ENCODE results near the gene TTC12.
A peak's percentile ranks its signal among the peaks of the same experiment; 100 is the strongest.

The TTC12 gene

DNA sequence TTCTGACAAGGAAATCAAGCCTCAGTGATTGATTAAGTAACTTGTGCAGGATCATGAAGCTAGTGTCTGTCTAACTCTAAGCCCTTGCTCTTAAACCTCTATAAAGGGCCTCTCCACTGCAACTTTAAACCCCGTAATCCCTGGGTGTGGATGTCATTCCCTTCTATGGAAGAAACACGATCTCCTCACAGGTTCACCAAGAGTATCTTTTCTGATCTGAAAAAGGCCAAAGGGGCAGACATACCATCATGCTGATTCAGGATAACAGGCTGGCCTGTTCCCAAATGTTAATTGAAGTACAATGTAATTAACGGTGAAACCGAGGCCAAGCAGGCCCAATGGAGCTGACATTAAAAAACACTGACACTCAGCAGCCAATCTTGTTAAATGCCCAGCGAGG lies 17.1 kb downstream of the TTC12 start:
- DNase-seq = no peak

DNA sequence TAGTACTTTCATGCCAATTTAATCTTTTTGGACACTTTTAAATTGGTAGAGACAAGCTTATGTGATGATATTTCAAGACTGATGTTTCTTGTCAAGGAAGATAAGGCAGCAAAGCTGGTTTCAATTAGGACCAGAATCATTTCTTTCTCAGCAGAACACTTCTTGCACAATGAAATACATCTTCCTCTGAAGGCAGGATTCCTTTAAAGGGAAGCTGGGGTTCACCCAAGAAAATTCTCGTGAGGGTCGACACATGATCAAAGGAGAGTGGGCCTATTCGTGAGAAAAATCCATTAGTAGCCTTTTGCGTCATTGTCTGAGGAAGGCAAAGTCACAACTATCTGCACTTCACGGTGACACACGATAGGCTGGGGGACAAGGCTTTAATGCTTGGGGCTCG lies 17.6 kb downstream of the TTC12 start:
- no peak for DNase-seq

DNA sequence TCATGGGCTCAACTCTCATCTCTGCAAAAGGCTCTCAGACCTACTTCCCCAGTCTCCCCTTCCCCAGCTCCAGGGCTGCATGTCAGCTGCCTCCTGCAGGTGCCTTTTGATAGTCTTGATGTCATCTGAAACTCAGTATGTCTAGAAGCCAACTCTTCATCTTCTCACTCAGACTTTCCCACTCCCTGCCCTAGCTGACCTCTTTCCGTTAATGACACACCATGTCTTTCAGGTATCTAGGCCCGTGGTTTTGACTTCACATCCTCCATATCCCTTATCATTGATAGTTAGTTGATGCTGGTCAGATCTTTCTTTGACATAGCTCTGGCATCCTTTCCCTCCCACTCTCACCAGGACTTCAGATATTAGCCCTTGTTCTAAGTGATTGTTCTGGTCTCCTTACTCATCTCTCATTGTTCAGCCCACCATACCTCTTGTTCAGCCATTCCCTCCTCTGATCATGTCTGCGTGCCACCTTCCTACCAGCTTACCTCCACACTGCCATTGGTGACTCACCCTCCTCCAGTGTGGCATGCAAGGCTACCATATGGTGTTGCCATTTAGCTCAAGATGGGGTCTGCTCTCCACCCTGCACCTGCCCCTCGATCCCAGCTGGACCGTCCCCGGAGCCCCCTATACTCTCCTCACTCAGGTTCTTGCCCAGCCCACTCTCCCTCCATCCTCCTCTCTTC lies 18.4 kb downstream of the TTC12 start:
- DNase-seq = no peak

DNA sequence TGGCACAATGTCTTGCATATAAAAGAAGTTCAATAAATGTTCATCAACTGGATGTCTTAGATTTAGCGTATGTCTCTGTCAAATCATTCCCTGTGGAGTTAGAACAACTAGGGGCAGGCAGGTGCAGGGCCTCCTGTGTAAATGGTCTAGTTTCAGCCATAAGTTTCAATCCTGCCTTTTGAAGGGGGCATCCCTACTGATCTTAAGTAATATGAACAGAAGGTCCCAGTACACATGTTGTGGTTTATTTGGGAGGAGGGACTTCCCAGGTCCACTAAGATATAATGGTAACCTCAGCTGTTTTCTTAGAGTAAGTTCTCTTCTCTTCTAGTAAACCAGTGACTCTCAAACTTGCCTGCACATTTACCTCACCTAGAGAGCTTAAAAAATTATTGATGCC lies 19.8 kb downstream of the TTC12 start:
- DNase-seq = no peak

DNA sequence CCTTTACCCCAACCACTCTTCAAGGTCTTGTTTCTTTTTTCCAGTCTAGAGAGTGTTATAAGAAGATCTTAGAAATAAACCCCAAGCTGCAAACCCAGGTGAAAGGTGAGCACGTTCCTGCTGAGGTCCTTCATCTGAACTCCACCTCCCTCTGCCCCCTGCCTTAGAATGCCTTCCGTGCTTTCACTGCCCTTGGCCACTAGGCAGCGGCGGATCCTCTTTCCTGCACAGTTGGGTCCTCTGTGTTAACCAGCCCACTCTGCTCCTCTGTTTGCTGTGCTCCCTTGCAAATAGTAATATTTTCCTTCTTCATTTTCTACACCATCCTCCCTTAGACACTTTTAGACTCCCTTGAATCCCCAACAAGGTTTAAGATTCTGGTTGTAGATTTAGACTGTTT lies 24.3 kb downstream of the TTC12 start:
- DNase-seq = no peak

DNA sequence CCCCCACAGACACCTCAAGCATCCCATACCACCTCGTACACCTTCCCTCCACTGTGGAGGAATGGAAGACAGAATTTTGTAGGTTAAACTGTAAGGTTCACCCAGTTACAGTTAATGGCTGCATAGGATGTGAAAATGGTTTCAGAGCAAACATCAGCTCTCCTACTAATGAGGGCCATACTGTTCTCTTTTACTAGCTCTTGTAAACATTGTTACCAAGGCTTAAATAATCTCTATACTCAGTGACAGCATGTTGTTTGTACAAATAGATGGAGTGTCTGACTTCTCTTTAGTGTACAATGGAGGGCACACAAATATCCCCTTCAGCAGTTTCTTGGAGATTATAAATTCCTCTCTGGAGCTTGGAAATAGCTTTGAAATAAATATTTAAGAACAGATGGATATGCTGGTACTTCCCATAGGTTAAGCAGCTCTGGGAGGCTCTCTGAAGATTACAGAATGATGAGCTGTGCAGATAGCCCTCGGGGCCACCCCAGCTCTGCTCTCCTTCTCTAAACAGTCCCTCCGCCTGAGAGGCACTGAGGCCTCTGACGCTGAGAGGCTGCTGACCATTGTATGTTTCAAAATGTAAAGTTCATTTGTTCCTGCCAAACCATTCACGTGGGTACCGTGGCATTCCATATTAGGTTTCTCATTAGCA lies 25.7 kb downstream of the TTC12 start:
- peak; percentile 26 for DNase-seq

DNA sequence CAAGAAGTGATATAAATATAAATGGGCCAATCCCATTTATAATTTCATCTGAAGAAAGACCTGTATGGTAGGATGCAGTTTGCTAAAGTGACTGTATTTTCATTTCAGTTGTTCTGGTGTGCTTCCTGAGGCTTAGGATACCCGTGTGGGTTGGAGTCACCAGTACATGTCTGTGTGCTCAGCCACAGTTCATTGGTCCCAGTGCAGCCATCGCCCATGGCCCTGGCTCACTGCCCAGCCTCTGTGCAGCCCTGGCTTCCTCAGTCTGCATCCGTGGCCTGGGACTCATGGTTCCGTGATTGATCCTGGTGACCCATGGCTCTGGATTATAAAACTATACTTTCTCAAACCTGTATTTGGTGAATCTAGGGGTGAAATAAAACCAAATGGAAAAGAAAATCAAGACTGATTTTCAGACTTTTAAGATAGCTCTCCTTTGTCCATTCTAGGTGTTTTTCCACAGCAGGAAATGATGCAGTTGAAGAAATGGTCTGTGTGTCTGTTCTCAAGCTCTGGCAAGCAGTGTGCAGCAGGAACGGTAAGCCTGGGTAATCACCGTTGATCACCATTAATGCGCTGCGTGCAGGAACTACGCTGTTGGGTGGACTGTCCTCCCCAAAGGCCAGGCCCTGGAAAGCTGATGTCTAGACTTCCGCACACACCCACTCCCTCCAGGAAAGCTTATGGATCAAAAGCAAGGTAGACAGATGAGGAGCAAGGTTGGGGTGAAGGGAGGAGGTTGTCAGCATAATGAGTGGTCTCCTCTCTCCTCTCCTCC lies 27.2 kb downstream of the TTC12 start:
- no peak for DNase-seq

DNA sequence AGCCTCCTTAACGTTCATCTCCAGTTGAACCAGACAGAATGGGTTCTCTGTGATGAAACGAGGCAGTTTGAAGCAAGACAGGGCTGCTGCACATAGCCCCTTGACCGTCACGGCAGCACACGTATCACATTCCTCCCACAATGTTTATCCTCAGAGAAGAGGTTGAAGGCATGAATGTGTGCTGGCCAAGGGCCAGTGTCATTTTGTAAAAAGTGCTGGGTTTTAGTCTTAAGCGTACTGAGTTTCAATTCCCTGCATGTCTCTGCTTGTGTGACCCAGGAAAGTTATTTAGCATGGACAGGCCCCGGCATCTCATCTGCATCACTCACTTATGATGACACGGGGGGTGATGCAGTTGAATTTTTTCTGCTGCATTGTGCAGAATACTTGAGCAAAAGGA lies 31.6 kb downstream of the TTC12 start:
- no peak for DNase-seq

DNA sequence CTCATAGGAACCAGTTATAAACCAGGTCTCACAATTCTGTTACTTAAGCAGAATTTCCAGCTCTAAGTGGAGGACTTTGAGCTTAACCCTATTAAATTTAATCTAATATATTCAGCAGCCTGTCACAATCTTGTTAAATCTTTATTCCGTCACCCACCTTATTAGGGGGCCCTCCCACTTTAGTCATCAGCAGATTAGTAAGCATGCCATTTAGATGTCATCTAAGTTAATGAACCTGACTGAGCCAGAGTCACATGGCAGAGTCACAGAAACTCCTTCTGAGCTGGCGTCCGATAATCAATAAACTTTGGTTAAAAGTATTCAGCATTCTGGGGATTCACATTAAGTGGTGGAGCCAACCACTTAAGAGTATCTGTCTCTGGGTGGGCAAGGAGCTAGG lies 35.1 kb downstream of the TTC12 start:
- no peak for DNase-seq

DNA sequence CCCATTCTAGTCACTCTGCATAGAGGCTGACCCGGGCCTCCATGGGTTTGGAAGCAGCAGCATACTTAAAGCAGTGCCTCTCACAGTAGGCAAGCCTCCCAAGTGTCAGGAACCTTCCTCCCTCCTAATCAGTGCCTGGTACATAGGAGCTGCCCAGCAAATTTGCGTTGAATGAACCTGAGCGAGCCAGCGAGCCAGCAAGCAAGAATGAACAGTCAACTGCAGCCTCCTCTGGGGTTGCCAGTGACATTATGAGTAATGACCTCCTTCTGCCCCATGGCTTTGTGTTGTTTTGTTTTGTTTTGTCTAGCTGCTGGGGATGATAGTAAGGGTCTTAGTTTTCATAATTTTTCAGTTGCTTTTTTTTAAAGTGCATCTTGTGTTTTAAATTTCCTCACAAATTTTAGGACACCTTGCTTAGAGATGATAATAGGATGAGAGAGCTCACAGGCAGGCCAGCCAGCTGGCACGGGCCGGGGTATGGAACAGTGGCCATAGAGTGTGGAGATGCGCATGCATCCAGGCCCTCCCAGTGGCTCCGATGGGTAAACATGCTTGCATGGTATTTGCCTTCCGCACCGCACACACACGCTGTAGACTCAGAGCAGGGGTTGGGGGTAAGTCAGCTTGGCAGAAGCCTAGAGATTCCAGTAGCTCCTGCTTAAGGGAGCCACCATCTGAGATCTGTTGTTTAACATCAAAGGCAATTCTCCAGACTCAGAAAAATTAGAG lies 36.1 kb downstream of the TTC12 start:
- peak; percentile 17 for DNase-seq

DNA sequence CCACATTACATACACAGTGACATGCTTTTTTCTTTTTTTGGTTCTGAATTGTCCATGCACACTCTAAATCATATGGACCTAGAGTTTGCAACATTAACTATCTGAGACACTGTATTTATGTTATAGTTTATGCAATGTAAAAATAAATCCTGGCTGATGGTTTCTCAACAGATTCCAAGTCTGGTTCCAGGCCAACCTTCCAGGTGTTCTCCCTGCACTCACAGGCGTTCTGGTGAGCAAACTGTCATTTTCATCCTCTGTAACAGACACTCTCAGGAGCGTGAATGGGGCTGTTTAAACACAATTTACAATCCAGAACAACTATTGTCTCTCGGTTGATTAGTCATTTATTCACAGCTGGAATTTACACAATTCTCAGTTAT lies 36.7 kb downstream of the TTC12 start:
- DNase-seq = peak; percentile 82

DNA sequence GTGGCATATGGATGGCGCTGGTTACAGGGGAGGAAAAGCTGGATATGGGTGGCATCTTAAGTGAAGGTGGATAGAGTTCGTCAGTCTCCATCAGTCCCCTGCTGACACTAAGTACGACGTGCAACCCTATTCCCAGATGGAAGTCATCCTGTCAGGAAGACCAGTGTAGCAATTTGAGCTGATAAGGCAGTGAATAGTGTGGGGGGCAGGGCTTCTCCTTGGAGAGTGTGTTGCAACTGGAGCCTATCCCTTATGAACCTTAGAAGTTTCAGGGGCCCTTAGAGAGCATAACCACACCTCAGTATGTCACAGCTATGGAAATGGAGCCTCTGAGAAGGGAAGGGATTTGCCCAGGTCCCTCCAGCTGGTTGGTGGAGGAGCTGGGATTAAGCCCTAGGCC lies 37.1 kb downstream of the TTC12 start:
- no peak for DNase-seq

DNA sequence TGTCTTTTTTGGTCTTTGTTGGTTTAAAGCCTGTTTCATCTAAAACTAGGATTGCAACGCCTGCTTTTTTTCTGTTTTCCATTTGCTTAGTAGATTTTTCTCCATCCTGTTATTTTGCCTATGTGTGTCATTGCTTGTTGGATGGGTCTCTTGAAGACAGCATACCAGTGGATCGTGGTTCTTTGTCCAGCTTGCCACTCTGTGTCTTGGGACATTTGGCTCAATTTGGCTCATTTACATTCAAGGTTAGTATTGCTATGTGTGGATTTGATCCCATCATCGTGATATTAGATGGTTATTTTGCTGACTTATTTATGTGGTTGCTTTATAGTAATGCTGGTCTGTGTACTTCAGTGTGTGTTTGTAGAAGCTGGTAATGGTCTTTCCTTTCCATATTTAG lies 41.8 kb downstream of the TTC12 start:
- DNase-seq = no peak

DNA sequence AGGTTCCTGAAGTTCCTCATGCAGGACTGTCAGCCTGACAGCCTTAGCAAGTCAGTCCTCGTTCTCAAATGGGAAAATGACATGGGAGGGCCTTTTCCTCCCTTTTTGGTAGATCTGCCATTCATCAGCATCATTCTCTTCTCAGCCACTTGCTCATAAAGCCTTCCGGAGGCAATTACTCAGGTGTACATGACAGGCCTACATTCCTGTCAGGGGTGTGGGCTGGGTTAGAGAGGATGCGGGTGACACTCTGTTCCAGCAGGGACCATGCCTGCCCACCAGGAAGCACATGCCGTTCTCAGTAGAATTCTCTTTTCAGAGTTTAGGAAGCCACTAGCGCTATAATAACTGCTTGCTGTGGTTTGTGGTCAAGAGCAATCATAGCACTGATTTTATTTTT lies 49.0 kb downstream of the TTC12 start:
- DNase-seq = no peak

DNA sequence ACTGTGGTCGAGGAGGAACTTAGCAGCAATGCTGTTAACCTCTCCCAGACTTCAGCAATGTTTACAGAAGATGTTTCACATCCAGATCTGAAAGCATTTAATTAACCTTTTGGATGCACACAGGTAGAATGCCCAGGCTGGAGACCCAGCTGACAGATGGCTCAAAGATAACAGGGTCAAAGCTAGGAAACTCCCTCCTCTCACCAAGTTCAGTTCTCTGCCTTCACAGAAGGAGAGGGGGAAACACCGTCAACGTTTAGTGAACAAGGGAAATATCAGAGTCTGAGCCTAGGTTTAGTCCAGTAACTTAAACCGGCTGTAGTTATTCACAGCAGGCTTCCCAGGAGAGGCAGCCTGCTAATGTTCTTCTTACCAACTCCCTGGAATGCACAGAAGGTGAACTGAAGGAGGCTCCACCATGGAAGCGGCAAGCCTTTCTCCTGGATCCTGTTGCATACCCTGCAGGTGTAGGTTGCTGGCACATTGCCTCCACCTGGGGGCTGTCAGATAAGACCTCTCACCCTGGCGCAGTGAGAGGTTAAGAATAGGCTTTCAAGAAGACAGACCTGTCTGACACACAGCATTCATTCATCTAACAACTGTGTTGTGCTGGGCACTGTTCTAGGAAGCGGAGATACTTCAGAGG lies 49.7 kb downstream of the TTC12 start:
- DNase-seq = no peak

DNA sequence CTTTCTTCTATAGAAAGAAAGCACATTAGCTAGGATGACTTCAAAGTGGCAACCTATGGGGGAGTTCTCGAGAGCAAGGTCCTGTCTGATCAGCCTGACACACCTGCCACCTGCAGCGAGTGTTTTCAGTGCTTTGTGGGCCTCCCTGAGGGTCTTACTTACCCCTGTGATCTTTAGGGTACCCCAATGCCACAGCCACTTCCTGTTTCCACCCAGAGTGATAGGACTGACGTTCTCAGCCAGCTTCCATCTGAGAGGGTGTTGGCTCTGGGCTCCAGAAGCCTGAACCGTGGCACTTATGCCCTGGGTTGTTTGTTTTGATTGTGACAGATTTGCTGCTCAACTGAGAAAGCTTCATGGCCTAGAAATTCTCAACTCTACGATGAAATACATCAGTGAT lies 51.5 kb downstream of the TTC12 start:
- DNase-seq = no peak

DNA sequence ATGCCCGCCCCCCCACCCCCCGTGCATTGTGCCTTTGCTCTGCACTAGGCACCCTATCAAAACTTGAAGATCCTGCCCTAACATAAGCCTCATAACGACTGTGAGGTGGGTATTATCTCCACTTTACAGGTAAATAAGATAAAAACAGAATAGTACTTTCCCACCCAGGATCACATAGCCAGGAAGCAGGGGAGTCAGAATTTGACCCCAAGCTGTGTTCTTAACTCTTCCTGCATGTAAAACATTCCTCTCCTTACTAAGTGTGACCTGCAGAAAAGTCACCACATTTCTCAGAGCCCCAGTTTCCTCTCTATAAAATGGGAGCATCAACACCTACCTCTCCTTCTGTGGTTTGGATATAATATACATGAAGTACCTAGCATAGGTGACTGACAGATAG lies 55.0 kb downstream of the TTC12 start:
- DNase-seq = no peak

DNA sequence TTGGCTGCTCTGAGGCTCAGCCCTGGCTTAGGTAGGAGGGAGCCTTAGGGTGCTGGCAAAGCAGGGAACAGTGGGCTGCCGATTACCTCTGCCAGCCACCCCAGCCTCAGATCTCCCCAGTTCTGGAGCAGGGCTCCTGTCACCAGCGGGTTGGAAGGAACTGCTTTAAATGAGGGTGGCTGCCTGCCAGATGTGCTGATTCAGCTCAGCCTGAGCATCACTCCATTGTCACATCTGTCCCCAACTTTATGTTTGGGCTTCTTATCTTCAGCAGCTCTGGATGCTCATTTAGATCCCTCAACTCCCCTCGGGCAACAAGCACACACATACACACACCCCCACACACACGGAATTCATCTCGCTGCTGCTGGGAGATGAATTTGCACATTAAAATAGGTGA lies 56.3 kb downstream of the TTC12 start:
- DNase-seq = no peak

DNA sequence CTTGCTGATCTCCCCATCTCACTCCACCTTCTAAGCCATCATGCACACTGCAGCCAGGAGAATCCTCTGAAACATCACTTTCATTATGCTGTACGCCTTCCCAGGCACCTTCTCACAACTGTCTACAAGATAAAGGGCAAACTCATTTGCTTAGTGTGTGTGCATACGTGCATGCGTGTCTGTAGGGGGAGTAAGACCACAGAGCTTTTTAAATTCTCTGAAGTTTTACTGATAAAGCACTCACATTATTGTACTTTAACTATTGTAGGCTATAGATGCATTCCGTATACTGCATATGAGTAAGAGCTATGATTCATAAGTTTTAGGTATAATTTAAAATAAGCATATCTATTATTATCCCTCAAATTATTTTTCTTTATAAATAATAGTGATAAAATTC lies 57.9 kb downstream of the TTC12 start:
- no peak for DNase-seq

DNA sequence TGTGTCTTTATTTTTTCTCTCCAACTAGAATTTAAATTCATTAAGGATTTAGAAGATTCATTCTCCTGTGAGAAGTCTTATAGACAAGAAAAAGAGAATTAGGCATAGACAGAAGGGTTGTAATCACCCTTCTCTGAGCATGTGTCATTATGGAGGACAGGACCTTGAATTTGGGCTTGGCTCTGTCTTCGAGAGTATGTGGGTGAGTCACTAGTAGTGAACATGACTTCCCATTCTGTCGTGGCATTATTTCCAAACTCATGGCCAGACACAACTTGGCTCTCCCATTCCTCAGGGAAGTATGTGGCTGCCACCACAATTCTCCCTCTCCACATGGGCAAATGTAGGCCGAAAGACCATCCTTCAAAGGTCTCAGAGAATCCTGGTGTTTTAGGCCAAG lies 58.9 kb downstream of the TTC12 start:
- no peak for DNase-seq

DNA sequence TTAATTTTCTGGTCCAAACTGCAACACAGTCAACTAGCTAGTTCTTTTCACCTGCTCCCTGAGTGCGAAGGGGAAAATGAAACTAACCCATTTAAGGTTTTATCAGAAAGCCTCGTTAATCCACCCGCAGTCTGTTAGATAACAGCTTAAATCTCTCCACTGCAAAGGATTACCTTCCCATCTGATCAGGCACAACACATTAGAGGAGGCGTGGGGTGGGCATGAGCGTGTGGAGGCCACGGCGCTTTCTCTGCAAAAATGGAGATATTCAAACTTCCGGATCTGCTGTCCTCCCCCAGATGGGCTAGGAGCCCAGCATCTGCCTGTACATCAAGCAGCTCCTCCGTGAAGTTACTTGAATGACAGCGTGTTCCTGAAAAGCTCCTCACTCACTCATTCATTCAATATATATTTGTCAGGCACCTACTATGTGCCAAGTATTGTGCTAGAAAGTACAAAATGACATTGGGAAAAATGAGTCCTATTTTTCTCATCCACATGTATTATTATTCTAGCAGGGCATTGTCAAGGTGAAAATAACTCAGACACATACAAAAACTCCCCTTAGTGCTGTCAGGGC lies 59.7 kb downstream of the TTC12 start:
- DNase-seq = no peak

DNA sequence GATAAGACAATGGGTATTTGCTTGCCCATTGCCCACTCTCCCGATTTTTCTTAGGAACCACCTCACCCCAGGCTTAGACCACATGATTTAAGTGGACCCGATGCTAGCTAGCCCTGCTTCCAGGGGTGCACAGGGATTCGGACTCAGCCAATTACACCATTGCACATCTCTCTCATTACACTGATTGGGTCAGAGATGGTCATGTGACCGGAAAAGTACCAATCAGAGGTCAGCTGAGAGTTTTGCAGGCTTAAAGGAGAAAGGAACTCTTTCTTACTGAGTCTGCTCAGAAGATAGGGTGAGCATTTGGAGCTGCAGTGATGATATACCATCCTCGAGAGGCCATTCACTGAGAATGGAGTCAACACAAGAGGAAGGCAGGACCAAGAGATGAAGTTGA lies 61.0 kb downstream of the TTC12 start:
- no peak for DNase-seq

DNA sequence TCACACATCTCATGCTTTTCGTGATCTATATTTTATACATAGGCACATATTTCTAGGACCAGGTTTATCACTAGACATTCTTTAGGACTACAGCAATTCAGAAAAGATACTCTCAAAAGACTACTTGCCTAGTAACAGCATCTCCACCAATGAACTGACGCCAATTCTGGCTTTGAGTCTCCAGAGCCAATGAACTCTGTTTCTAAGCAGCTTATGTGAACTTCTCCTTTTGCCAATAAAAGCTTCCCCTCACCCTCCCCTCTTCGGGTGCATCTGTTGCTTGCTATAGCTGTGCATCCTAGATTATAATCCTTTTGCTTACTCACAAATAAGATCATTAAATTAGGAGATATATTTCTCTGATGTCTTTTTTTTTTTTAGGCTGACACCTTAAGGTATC lies 61.8 kb downstream of the TTC12 start:
- no peak for DNase-seq
